Stomach (tissue), 9 donors: Measurements from ENCODE around the gene TOR3A. TPM values are rescaled to one million over a fixed set of nuclear protein-coding genes. Genes with fewer than 3 reads are reported as not detected.
"Not testable (repeated sequence)": the region's sequence is repeated elsewhere in the genome, so short reads cannot be mapped to it uniquely, and the experiment has no call there.

Source experiments
- DNase-seq, 2 donors: peaks; one replicate each; pipeline versions ENCODE4 v3.0.0 to v3.0.0-alpha.2; 2013 to 2019
- H3K27ac ChIP-seq, 5 donors: fragments of 200-600 bp in 4 of 5; sonication (generic) in 4 of 5; one replicate each; pipeline ENCODE4 v1.5.1; 2013 to 2019; ENCODE audit warnings: mild to moderate bottlenecking in 1 of 5, moderate library complexity in 1 of 5
- H3K27me3 ChIP-seq, 3 donors: fragments of 200-600 bp; sonication (generic); one replicate each; pipeline ENCODE4 v1.5.1; 2017 to 2019; ENCODE audit warnings: mixed run types in 1 of 3
- H3K36me3 ChIP-seq, 4 donors: fragments of 200-600 bp; sonication (generic); 1 replicate in 3 of 4; 2 replicates in 1 of 4; pipeline ENCODE4 v1.5.1; 2016 to 2019
- H3K4me1 ChIP-seq, 4 donors: fragments of 200-600 bp; sonication (generic); one replicate each; pipeline ENCODE4 v1.5.1; 2016 to 2019
- H3K4me3 ChIP-seq, 4 donors: fragments of 200-600 bp; sonication (generic) in 3 of 4; one replicate each; pipeline ENCODE4 v1.5.1; 2016 to 2019; ENCODE audit warnings: mild to moderate bottlenecking in 1 of 4
- H3K9me3 ChIP-seq, 4 donors: fragments of 200-600 bp; sonication (generic); one replicate each; pipeline ENCODE4 v1.5.1; 2016 to 2019
- CTCF ChIP-seq, 7 experiments: fragments of 450-650 bp in 4 of 7; fragments of 200-600 bp in 3 of 7; sonication (generic) in 3 of 7; IDR thresholded peaks; one replicate each; pipeline ENCODE4 v1.5.1; 2016 to 2019; ENCODE audit warnings: antibody characterized with exemption in 7 of 7, control low read depth in 2 of 7, mild to moderate bottlenecking in 1 of 7
- EP300 ChIP-seq: sonication (generic); formaldehyde crosslinking; IDR thresholded peaks from one replicate; pipeline ENCODE4 v1.6.1; 2017; ENCODE audit warnings: antibody characterized with exemption
- POLR2A ChIP-seq, 4 donors: fragments of 450-650 bp; IDR thresholded peaks; one replicate each; pipeline ENCODE4 v1.6.1; 2016; ENCODE audit warnings: antibody characterized with exemption in 4 of 4, control low read depth in 2 of 4, mild to moderate bottlenecking in 1 of 4, moderate library complexity in 1 of 4
- POLR2AphosphoS5 ChIP-seq, 3 donors: sonication (generic); formaldehyde crosslinking; IDR thresholded peaks; one replicate each; pipeline ENCODE4 v1.6.1; 2016; ENCODE audit warnings: antibody characterized with exemption in 3 of 3
- WGBS, 5 donors: extraction: QIAGEN DNeasy Blood & Tissue Kit in 3 of 5; methylation state at CpG; one replicate each; pipeline versions ENCODE4 v1.1.5 to v1.1.7; 2013 to 2018; 5-methylcytosine and 5-hydroxymethylcytosine counted together
- intact Hi-C: fragments of 100-400 bp; cut with DNase I; formaldehyde crosslinking; loops from one replicate; pipeline ENCODE4 v1.15.1; 2023; ENCODE audit warnings: low total_unique reads
- polyA plus RNA-seq, 3 donors: library from polyadenylated mRNA; stranded (reverse); fragments of 200-250 nt; gene quantifications; one replicate each; pipeline ENCODE4 v1.2.3, GENCODE V29; 2013
- total RNA-seq, 5 donors: library from RNA; depleted of rRNA; stranded (reverse); fragments of >200 nt; gene quantifications; one replicate each; pipeline versions ENCODE4 v1.1.0 to v1.2.3, GENCODE V29; 2014 to 2016
- donor health status: healthy with polysubstance abuse.
- donor health status: Bipolar disorder and iron deficiency.
- donor health status: healthy.

The TOR3A gene
- total and polyA plus RNA-seq, 8 donors: 5.3 to 285 (median 15.6) TPM

GRCh38 chr1:179129702-179130473 lies 48.0 kb downstream of the TOR3A start:
- peak overlapping the region; percentile 8 to 37 (median 25) for H3K4me3 ChIP-seq
- H3K27ac ChIP-seq: peak overlapping the region; percentile 38 to 75 (median 69)
- 70 to 79% (median 74%) methylated on average over 9 to 10 of the region's 10 CpGs for WGBS, 5 donors

GRCh38 chr1:179135168-179135567 lies 53.3 kb downstream of the TOR3A start:
- H3K27ac ChIP-seq, H3K27me3 ChIP-seq, H3K4me3 ChIP-seq, H3K9me3 ChIP-seq, DNase-seq, H3K36me3 ChIP-seq, intact Hi-C loops: not testable (repeated sequence)
- H3K4me1 ChIP-seq: peaks cover 5 to 18% (median 12%) of the 10 kb centered on the region in 4 donors
- 96 to 99% (median 96%) methylated on average over 12 to 20 of the region's 27 CpGs; no CpG with 5 or more reads in 1 of the 5 donors for WGBS, 5 donors

More at GRCh38 chr1:179129702-179130473, 48.0 kb downstream of the TOR3A start:
- Histone ChIP-seq H3K36me3 (peaks cover 0 to 12% (median 9%) of the 10 kb centered on the region in 4 donors), H3K4me1 (peaks cover 11 to 40% (median 24%) of the 10 kb centered on the region in 4 donors), H3K9me3 (no peaks in the 10 kb centered on the region), H3K27me3 (no peaks in the 10 kb centered on the region)
- TF ChIP-seq POLR2A (IDR thresholded peaks at IDR 0.05) (no peak), CTCF (IDR thresholded peaks at IDR 0.05) (no peak), EP300 (no peak), POLR2AphosphoS5 (IDR thresholded peaks at IDR 0.05) (no peak)
- intact Hi-C loops: no loop called here
- peak in 1 of 2 donors; percentile 60 for DNase-seq

- peaks cover 4 to 20% (median 10%) of the 10 kb centered on the region in 4 donors for H3K4me1 ChIP-seq
- H3K4me3 ChIP-seq, H3K36me3 ChIP-seq, DNase-seq, intact Hi-C loops, H3K27me3 ChIP-seq, H3K27ac ChIP-seq, H3K9me3 ChIP-seq: not testable (repeated sequence)
- WGBS, 5 donors: 96 to 100% (median 99%) methylated on average over 3 to 22 of the region's 28 CpGs; no CpG with 5 or more reads in 2 of the 5 donors
These were observed 53.8 kb downstream of the TOR3A start for GRCh38 chr1:179135707-179136106.

GRCh38 chr1:179137617-179138255 lies 55.9 kb downstream of the TOR3A start:
- TF ChIP-seq CTCF (IDR thresholded peaks at IDR 0.05): no peak
- no peak for TF ChIP-seq POLR2AphosphoS5 (IDR thresholded peaks at IDR 0.05)
- no peak for TF ChIP-seq EP300
- TF ChIP-seq POLR2A (IDR thresholded peaks at IDR 0.05): no peak
- no peaks in the 10 kb centered on the region for H3K9me3 ChIP-seq
- no peak overlapping the region for H3K27ac ChIP-seq
- DNase-seq: no peak
- H3K4me1 ChIP-seq: peaks cover 4 to 28% (median 10%) of the 10 kb centered on the region in 4 donors
- no peak overlapping the region for H3K4me3 ChIP-seq
- H3K27me3 ChIP-seq: no peaks in the 10 kb centered on the region
- WGBS, 5 donors: 74 to 86% (median 81%) methylated on average over 5 of the region's 5 CpGs
- intact Hi-C loops: no loop called here
- no peaks in the 10 kb centered on the region for H3K36me3 ChIP-seq

GRCh38 chr1:179138755-179139154 lies 56.9 kb downstream of the TOR3A start:
- H3K27ac ChIP-seq, H3K27me3 ChIP-seq, DNase-seq, intact Hi-C loops, H3K9me3 ChIP-seq, H3K4me3 ChIP-seq, H3K36me3 ChIP-seq: not testable (repeated sequence)
- H3K4me1 ChIP-seq: peaks cover 4 to 32% (median 15%) of the 10 kb centered on the region in 4 donors
- WGBS, 5 donors: 97 to 100% (median 98%) methylated on average over 7 to 21 of the region's 21 CpGs
